Caco-2 (cell line): ENCODE measurements around the gene DIRAS1. TPM values are rescaled to one million over a fixed set of nuclear protein-coding genes. Genes with fewer than 3 reads are reported as not detected.

Experiments used
- BruUV-seq: library from RNA; stranded (reverse); fragments of 400-500 nt; replicated peaks from 2 replicates; lab custom pipeline; 2021; lab: Mats Ljungman, UMichigan
- CTCF ChIA-PET: fragments of 300-600 bp; sonication (Branson Sonifier 250); formaldehyde crosslinking; loops from one replicate; lab custom pipeline; 2022; ENCODE audit warnings: antibody characterized with exemption; lab: Charles Lee
- POLR2A ChIA-PET: fragments of 300-600 bp; sonication (Branson Sonifier 250); formaldehyde crosslinking; loops from one replicate; lab custom pipeline; 2022; ENCODE audit warnings: antibody characterized with exemption; lab: Charles Lee
- DNase-seq, 2 experiments: peaks; one replicate each; pipeline versions ENCODE4 v3.0.0 to v3.0.0-alpha.2; 2020 to 2022
- H3K27me3 ChIP-seq: replicated peaks from 2 replicates; pipeline ENCODE4 v1.6.0; 2011; ENCODE audit warnings: low read length; ENCODE audit not compliant: control insufficient read depth, insufficient read depth
- H3K36me3 ChIP-seq: 2 replicates; pipeline ENCODE4 v1.5.1; 2011; ENCODE audit warnings: low read length; ENCODE audit not compliant: control insufficient read depth, insufficient read depth
- H3K4me1 ChIP-seq: fragments of 250-450 bp; sonication (Bioruptor Pico); 2 replicates; pipeline ENCODE4 v1.5.1; 2020; ENCODE audit warnings: mild to moderate bottlenecking
- H3K4me3 ChIP-seq: 2 replicates; pipeline ENCODE4 v1.5.1; 2011; ENCODE audit warnings: low read depth, mild to moderate bottlenecking, control low read depth, low read length
- H3K9me3 ChIP-seq: fragments of 250-450 bp; sonication (Bioruptor Pico); 2 replicates; pipeline ENCODE4 v1.5.1; 2020; ENCODE audit warnings: mild to moderate bottlenecking, moderate library complexity
- H3K27ac Mint-ChIP-seq: one replicate; pipeline ENCODE4 v1.8.0; 2022; ENCODE audit warnings: mixed read lengths; ENCODE audit not compliant: unreplicated experiment
- H3K27me3 Mint-ChIP-seq: one replicate; pipeline ENCODE4 v1.8.0; 2022; ENCODE audit warnings: mixed read lengths; ENCODE audit not compliant: insufficient read depth, unreplicated experiment
- H3K36me3 Mint-ChIP-seq: one replicate; pipeline ENCODE4 v1.8.0; 2022; ENCODE audit warnings: mild to moderate bottlenecking, mixed read lengths; ENCODE audit not compliant: insufficient read depth, unreplicated experiment
- H3K4me1 Mint-ChIP-seq: one replicate; pipeline ENCODE4 v1.8.0; 2022; ENCODE audit warnings: low read depth, mixed read lengths; ENCODE audit not compliant: unreplicated experiment
- H3K4me3 Mint-ChIP-seq: one replicate; pipeline ENCODE4 v1.8.0; 2022; ENCODE audit warnings: mild to moderate bottlenecking, moderate library complexity, mixed read lengths; ENCODE audit not compliant: unreplicated experiment
- H3K9me3 Mint-ChIP-seq: one replicate; pipeline ENCODE4 v1.8.0; 2022; ENCODE audit warnings: mixed read lengths; ENCODE audit not compliant: unreplicated experiment
- CTCF ChIP-seq, 2 experiments: fragments of 200-600 bp in 1 of 2; IDR thresholded peaks; 1 replicate in 1 of 2; 2 replicates in 1 of 2; pipeline versions ENCODE4 v1.5.1 to v1.8.0; 2011 to 2022; ENCODE audit warnings: antibody characterized with exemption in 1 of 2, control low read depth in 1 of 2, inconsistent platforms in 1 of 2, low read depth in 1 of 2, low read length in 1 of 2, mild to moderate bottlenecking in 1 of 2, moderate library complexity in 1 of 2; ENCODE audit not compliant: insufficient read depth in 1 of 2, severe bottlenecking in 1 of 2, unreplicated experiment in 1 of 2
- intact Hi-C: fragments of 100-400 bp; cut with micrococcal nuclease; formaldehyde crosslinking; loops from one replicate; pipeline ENCODE4 v1.10.0; 2022; ENCODE audit not compliant: unreplicated experiment
- total RNA-seq: library from RNA; stranded (reverse); gene quantifications from 2 replicates; pipeline ENCODE4 v1.2.3, GENCODE V29; 2022

The DIRAS1 gene
- total RNA-seq, 1 experiment from 2014 or later, result 2.3 TPM

DNA sequence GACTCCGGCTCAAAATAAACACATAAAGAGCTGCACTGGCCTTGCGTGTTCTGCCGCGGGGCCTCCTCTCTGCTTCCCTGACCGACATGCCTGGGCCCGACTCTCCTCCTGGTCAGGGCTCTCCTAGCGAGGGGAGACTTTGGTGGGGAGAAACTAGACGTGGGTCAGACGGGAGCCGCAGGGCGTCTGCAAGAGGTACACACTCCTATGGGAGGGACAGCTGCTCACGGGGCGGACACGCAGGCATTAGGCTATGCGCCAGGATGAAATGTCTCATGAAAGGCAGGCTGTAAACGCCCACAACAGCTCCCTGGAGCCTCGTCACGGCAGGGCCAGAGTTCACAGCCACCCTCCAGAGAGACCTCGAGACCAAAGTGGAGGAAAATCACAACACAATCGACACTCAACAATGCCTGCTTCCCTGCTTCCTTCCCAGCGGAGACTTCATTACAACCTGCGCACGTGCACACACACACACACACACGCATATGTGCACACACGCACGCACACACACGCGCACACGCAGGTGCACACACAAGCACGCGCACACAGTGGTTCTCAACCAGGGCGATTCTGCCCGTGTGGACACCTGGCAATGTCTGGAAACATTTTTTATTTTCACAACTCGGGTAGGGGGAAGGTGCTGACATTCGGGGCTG lies 12.9 kb upstream of the DIRAS1 start:
- Mint-ChIP-seq H3K4me3 (no peak overlapping the region), H3K36me3 (no peaks in the 10 kb centered on the region), H3K27me3 (no peaks in the 10 kb centered on the region), H3K27ac (no peak overlapping the region), H3K4me1 (no peaks in the 10 kb centered on the region), H3K9me3 (no peaks in the 10 kb centered on the region)
- H3K9me3 ChIP-seq, result no peaks in the 10 kb centered on the region
- no peak overlapping the region for H3K4me3 ChIP-seq
- intact Hi-C loops, result no loop called here
- H3K4me1 ChIP-seq, result no peaks in the 10 kb centered on the region
- ChIA-PET CTCF (no interaction called here), POLR2A (no interaction called here)
- no peak for TF ChIP-seq CTCF (IDR thresholded peaks at IDR 0.05; ENCODE audit: insufficient read depth in 1 of 2, low read depth in 1 of 2, low read length in 1 of 2, severe bottlenecking in 1 of 2, unreplicated experiment in 1 of 2)
- no peaks in the 10 kb centered on the region for H3K27me3 ChIP-seq
- no TSS peak for BruUV-seq
- no peak for DNase-seq
- H3K36me3 ChIP-seq, result no peaks in the 10 kb centered on the region

GRCh38 chr19:2732883-2733282 lies 11.7 kb upstream of the DIRAS1 start:
- ChIA-PET POLR2A (no interaction called here), CTCF (no interaction called here)
- no peaks in the 10 kb centered on the region for H3K36me3 ChIP-seq
- Mint-ChIP-seq H3K36me3 (no peaks in the 10 kb centered on the region), H3K4me3 (no peak overlapping the region), H3K27ac (no peak overlapping the region), H3K4me1 (no peaks in the 10 kb centered on the region), H3K9me3 (no peaks in the 10 kb centered on the region), H3K27me3 (no peaks in the 10 kb centered on the region)
- intact Hi-C loops, result no loop called here
- H3K27me3 ChIP-seq, result no peaks in the 10 kb centered on the region
- H3K4me1 ChIP-seq, result no peaks in the 10 kb centered on the region
- H3K4me3 ChIP-seq, result no peak overlapping the region
- BruUV-seq, result no TSS peak
- TF ChIP-seq CTCF (IDR thresholded peaks at IDR 0.05; ENCODE audit: insufficient read depth in 1 of 2, low read depth in 1 of 2, low read length in 1 of 2, severe bottlenecking in 1 of 2, unreplicated experiment in 1 of 2), result no peak
- no peaks in the 10 kb centered on the region for H3K9me3 ChIP-seq
- DNase-seq, result no peak

- no peak overlapping the region for H3K4me3 Mint-ChIP-seq
- no TSS peak for BruUV-seq
- no peaks in the 10 kb centered on the region for H3K27me3 Mint-ChIP-seq
- H3K4me3 ChIP-seq, result no peak overlapping the region
- ChIA-PET CTCF (no interaction called here), POLR2A (interaction anchor here (0.5 kb wide), 1 partner anchor 12 kb away, joined by 5 read pairs; no protein-coding TSS in a partner anchor)
- H3K36me3 Mint-ChIP-seq, result no peaks in the 10 kb centered on the region
- H3K4me1 ChIP-seq, result no peaks in the 10 kb centered on the region
- DNase-seq, result no peak
- H3K9me3 Mint-ChIP-seq, result no peaks in the 10 kb centered on the region
- no peaks in the 10 kb centered on the region for H3K9me3 ChIP-seq
- intact Hi-C loops, result no loop called here
- H3K27ac Mint-ChIP-seq, result no peak overlapping the region
- TF ChIP-seq CTCF (IDR thresholded peaks at IDR 0.05; ENCODE audit: insufficient read depth in 1 of 2, low read depth in 1 of 2, low read length in 1 of 2, severe bottlenecking in 1 of 2, unreplicated experiment in 1 of 2), result no peak
- no peaks in the 10 kb centered on the region for H3K36me3 ChIP-seq
- H3K27me3 ChIP-seq, result no peaks in the 10 kb centered on the region
- H3K4me1 Mint-ChIP-seq, result no peaks in the 10 kb centered on the region
Measured at GRCh38 chr19:2732157-2732725, 11.1 kb upstream of the DIRAS1 start.
